Fibroblast of skin of back (primary cell): ENCODE measurements around the gene OSTN.
A peak's percentile ranks its signal among the peaks of the same experiment; 100 is the strongest.
"Not testable (repeated sequence)": the region's sequence is repeated elsewhere in the genome, so short reads cannot be mapped to it uniquely, and the experiment has no call there.

ENCODE experiments used
- DNase-seq: peaks from one replicate; pipeline ENCODE4 v3.0.0-alpha.2; 2013

Gene OSTN

DNA sequence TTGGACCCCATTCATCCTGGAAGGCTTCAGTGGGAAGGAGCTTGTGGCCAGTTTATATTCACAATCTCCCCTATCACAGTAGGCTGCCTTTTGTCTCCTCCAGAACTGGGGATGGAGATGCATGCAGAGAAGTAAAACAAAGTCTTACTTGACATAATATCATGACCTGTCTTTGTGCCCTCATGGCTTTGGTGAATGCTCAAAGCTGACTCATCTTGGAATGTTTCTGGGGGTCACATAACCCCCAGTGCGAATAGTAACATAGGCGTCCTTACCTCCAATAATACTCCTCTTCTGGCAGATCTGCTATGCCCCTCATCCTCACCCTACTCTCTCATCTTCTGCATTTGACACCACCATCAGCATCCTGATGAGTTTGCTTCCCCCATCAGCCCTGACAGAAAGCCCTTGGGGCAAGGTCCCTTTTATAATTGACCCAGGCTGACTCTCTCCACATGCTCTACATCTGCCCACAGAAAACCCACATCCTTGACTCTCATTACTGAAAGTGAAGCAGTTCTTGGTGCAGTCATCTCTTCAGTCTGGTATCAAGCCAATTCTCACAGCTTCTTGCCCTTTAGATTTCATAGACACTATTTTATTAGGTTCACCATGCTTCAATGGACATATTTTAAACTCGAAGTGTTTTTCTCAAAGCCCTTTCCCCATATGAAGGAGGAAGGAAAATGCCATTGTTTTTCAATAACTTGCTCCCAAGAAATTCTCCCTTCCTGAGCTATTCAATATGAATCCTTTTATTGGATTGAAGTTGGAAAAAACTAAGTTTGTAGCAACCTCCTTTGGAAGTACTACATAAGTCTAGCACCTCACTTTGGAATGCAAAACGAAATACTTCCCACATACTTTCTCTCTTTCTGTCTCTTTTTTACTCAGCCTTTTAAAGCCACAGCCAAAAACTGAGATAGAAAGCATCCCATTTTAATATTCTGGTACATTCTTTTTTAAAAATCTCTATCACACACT lies 36.6 kb downstream of the OSTN start:
- DNase-seq, result peak; percentile 76

DNA sequence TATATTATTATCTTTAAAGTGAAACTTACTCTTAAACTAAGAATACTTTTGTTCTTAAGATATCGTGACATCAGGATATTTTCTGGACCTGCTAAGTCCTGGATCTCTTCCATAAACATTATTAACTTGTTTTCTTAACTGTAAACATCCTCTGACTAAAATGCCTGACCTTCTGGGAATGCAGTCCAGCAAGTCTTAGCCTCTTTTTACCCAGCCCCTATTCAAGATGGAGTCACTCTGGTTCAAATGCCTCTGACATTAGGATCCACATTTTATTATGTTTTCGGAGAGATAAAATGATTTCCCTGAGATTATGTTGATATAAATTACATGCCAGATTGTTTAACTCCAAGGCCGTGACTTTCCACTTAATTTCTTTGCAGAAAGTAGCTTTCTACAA lies 37.6 kb downstream of the OSTN start:
- DNase-seq, result peak; percentile 86

DNA sequence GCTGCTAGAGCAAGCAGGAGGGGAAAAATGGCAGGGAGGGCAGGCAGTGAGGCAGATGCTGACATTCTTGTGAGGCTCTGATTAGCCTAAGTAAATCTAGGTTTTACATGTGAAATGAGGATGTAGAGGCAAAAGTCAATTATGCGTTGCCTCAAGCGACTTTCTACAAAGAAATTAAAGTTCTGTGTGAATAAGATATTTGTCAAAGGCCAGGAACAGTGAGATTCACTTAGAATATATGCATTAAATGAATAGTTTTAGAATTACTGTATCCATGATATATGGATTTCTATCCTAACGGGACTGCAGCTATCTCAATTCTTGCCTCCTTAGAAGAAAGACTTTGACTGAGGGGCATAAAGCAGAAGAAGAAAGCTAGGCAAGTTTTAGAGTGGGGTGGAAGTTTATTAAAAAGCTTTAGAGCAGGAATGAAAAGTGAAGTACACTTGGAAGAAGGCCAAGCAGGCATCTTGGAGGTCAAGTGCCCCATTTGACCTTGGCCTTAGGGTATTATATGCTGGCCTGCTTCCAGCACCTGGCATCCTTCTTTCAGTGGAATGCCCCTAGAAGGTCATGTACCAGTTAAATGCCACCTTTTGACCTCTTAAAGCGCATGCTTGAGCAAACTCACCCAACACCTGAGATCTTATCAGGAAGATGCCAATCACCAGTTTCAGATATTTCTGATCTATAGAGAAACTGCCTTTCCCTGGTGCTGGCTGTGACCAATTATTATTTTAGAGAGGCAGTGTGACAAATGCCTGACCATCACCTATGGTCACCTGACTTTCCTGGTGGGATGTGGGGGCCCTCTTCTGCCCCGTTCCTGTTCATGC lies 38.2 kb downstream of the OSTN start:
- peak; percentile 15 for DNase-seq

DNA sequence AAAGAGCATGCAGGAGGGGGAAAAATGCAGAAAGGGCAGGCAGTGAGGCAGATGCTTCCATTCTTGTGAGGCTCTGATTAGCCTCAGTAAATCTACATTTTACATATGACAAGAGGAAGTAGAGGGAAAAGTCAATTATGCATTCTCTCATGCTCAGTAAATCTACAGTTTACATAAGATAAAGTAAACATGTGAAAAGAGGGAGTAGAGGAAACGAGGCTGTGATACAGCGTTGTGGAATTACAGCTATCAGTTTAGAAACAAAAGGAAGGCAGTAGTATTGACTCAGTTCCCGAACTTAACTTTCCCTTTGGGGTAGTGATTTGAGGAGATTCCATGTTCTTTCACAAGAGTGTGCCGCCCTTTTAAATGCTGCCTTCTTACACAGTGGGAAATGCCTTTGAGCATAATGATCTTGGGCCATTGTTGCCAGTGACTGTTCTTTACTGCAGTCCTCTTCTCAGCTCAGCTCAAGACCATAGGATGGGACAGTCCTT lies 39.3 kb downstream of the OSTN start:
- peak; percentile 81 for DNase-seq

DNA sequence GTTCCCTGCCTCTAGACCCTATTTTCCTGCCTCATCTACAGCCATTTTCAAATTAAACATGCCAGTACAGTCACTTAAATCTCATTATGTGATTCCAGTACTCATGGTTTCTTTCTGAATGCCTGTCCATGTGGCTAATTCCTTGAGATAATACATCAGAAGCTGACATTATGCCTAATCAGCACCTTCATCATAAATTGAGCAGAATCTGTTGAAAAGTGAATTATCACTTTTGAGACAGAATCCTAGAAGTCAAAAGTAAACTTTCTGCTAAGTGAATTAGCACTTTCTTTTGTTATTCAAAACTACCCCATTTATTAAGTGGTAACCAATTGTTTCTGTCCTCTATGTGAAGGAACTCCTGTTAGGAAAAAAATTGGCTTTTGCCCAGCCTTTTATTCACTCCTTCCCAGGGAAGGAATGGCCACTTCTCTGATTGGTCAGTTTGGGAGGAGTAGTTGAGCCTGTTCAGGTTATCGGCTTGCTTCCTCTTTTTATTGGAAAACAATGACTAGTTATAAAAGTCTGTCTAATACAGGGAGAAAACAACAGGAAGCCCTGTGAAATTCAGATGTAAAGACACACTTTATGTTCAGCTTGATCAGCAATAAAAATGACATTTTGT lies 40.5 kb downstream of the OSTN start:
- no peak for DNase-seq

DNA sequence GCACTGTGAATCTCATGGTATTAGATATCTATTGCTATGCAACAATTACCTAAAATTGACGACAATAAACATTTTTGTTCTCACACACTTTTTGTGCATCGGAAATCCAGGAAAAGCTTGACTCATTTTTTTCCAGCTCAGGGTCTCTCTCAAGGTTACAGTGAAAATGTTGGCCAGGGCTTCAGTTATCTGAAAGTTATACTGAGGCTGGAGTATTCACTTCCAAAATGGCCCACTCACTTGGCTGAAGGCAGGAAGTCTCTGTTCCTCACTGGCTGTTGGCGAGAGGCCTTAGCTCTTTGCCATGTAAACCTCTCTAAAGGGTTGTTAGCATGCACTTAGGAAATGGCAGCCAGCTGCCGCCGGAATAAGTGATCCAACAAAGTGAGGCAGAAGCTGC lies 41.4 kb downstream of the OSTN start:
- no peak for DNase-seq

DNA sequence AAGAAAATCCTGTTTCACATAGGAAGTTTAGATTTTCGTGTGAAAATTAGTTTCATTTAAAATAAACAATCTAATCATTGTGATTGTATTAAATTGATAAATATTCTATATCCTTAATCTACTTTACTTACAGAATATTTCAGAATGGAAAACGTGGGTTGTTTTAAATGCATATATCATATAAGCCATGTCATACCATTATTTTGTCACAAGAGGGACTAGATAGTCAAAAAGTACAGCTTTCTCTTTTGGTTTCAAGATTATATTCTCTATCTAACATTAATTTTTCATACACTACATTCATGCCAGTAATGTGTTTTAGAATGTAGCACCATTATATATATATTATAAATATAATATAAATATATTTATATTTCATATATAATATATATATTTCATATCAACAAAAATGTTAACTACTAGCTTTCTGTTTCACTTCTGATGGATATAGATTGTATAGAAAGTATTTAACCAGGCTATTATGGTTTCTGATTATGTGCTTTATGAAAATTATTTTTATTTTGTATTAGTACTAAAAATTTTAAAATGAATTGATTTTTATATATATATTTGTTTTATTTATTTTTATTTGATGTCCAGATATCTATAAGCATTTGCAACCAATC lies 45.3 kb downstream of the OSTN start:
- DNase-seq, result peak; percentile 33

DNA sequence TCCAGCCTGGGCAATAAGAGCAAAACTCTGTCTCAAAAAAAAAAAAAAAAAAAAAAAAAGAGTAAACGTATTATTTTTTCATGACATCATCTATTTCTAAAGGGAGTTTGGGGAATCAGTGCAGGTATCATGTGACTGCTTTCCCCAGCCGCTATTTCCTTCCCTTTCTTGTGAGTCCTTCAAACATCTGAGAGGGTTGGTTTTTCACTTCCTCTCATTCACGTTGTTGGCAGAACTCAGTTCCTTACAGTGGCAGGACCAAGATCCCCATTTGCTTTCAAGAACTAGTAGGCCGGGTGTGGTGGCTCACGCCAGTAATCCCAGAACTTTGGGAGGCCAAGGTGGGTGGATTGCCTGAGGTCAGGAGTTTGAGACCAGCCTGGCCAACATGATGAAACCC lies 47.0 kb downstream of the OSTN start:
- DNase-seq, result not testable (repeated sequence)

DNA sequence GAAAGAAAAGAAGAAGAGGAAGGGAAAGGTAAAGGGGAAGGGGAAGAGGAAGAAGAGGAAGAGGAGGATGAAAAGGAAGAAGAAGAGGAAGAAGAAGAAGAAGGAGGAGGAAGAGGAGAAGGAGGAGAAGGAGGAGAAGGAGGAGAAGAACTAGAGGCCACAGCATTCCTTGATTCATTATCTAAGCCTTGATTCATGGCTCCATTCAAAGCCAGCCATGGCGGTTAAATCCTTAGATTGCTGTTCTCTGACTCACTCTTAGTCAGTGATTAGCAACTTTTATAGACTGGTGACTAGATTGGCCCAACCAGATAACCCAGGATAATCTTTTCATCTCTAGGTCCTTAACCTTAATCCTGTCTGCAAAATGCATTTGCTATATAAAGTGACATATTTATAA lies 47.6 kb downstream of the OSTN start:
- peak; percentile 88 for DNase-seq

DNA sequence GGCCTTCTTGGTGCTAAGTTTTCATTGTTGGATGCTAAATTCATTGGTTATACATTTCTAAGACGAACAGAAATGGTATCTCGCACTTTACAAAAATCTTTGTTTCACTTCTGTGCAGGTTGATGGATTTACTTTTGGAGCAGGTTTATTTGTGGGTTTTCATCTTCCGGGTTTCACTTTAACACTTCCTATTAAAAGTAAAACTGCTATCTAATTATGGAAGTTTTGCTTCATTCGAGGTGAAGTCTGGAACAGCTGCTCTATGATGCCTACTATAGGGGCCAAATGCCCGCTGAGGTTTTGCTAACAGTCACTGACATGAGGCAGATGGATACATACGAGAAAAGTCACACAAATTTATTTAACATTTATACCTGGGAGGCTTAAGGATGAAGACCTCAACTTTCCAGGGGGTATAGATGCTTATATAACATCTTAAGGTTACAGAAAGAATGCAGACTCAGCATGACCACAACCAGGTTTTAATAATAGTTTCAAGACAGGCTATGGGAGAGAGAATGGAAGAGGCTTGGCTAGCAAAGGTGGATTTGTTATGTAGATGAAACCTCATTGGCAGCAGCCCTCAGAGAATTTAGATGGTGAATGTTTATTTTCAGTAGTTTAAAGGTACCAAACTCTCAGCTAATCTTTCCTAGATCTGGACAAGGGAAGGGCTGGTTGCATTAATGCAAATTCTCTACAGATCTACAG lies 54.2 kb downstream of the OSTN start:
- no peak for DNase-seq

DNA sequence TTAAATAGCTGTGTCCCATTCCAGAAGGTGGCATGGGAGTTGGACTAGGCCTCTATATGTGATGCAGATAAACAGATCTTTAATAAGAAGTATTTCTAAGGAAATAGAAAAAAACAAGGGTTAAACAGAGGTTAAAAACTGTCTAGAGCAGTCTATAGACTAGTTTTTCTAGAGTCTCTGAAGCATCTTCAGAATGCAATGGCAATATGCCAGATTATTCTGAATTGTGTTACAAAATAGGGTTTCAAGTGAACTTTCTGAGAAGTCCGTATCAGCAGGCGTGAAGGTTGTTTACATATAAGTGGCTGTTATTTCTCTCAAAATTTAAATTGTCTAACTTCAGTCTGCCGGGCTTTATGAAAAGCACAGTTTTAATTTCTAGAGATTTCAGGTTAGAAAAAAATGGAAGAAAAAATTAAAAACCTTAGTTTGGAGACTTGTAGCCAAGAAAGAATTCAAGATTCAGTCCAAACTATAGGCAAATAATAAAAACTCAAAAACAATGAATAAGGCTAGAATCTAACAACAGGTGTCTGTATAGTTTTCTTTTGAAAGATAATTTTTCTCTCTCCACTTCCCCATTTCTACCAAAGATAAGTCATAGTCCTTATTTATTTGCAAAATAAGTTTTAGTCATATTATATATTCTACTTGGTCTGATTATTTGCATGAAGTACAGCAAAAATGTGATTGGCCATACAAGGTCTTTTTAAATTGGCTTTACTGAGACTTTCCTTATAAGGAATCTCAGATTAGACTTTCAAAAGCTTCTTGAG lies 55.2 kb downstream of the OSTN start:
- DNase-seq, result peak; percentile 24

DNA sequence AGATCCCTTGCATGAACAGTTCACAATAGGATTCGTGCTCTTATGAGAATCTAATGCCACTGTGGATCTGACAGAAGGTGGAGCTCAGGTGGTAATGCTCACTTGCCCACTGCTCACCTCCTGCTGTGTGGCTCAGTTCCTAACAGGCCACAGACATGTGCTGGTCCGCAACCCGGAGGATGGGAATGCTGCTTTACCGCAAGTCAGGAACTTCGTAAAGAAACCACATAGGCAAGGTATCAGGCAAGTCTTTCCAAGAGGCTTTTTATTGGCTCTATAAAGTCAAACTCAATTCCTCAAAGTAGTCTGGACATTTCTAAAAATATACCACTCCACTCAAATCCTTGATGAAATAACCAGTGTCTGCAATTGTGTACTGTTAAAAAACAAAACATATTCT lies 56.1 kb downstream of the OSTN start:
- no peak for DNase-seq

DNA sequence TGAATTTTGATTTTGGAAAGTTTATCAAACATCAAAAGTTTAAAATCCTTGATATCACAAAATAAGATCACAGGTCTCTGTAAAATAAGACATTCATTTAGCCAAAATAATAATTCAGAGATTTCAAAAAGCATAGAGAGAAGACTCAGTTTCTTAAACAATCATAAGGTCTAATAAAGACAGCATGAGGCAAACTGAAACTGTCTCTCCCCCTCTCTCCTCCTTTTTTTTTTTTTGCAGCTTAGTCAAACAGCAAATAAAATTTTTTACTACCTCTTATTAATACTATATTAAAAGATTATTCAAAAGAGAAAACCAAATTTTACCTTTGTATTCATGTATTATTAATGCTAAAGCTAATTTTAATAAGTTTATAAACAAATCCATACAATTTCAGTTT lies 57.4 kb downstream of the OSTN start:
- no peak for DNase-seq

DNA sequence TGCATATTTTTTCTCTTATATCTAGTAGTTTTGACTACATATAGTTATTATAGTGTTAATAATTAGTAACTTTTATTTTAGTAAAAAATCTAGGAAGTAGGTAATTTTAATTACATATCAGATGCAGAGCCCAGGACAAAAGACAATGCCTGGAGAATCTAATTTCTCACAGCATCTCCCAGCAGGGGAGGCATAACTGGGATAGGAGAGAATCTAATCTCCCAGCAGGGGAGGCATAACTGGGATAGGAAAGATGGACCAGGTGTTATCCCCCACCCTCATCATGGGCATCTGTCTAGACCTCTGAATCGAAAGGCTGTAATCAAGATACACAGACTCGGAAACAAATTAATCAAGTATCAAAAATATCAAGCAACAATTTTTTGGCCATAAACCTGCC lies 58.2 kb downstream of the OSTN start:
- DNase-seq, result no peak

DNA sequence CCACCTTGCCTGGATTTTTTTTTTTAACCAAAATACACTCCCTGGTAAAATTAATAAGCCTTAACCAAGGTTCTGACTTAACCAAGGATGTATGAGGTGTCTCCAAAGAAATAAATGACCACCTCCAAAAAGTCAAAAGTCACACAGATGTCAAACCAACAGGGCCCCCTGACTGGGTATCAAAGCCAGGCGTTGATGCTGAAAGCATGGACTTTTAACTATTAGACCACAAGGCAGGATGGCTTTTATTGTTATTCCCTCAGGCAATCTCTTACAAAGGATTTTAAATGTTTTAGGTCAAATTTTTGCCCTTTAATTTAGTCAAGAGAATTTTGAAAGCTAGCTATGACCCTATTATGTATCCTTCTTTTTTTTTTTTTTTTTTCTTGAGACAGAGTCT lies 60.4 kb downstream of the OSTN start:
- DNase-seq, result no peak

DNA sequence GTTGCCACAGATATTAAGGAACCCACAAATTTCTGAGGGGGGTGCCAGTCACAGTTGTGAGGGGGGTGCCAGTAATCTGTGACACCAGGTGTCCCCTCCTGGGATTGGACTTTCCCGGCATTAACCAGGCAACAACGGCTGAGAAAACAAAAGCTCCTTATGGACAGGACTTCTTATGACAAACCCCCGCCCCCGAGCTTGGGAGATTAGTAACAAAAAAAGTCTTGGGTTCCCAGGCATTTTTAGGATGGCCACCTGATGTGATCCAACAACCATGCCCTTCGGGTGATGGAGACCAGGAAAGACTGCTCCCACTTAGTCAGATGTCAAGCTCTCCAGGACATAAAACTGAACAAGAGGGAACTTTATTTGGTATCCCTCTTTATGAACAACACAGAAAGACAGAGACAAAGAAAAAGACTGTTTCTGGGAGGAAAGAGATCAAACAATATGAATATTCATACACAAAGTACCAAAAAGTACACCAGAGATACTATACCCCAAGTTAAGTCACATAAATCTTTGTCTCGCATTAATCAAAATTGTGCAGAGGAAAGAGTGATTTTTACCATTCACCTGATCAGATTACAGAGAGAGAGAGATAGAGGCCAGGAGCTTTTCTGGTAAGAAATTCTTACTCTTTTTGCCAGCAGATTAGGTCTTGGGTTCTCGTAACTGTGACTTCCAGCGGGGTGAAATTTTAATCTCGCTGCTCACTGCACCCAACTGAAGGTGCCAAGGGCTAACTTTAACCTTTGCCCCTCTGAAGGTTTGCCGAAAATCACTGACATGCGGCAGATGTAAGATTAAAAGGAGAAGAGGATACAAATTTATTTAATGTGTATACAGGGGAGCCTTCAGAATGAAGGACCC lies 61.6 kb downstream of the OSTN start:
- DNase-seq, result no peak

DNA sequence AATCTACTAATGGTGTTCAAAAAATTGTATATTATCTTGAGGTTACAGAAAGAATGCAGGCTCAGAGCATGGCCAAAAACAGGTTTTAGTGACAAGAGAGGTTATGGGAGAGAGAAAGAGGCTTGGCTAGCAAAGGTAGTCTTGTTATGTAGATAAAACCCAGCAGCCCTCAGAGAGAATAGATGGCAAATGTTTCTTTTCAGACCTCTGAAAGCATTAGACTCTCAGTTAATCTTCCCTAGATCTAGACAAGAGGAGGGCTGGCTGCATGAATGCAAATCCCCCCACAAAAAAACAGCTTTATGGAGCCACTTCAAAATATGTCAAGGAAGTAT lies 62.2 kb downstream of the OSTN start:
- DNase-seq, result no peak

DNA sequence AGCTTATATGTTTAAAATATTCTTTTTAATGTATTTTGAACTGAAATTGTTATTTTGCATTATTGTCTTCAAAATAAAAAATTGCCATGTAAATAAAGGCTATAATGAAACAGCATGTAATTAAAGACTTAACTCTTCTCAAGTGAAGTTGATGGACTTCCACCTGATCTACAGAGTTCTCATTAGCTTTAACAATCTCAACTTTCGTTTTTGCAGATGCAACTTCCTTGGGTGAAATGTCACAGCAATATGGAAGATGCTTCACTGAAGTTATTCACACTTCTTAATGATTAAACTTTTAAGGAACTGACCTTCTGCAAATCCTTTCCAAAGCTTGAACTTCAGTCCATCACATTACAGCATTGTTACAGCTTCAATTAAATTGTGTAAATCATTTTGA lies 63.6 kb downstream of the OSTN start:
- no peak for DNase-seq

DNA sequence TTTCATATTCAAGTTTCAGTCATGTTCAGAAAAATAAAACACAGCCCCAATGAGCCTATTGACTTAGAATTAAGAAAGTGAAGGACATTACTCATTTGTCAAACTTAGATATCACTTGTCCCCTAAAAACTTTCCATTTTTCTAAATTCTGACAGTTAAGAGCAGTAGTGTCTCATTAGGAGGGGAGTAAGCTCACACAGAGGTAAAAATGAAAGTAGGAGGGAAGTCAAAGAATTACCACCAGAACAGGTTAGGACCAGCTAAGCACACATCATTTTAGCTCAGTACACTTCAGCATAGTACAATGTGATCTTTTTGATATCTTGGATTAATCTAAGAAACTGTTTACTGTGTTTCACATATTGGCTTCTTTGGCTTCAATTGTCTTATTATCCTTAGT lies 64.3 kb downstream of the OSTN start:
- DNase-seq, result no peak

DNA sequence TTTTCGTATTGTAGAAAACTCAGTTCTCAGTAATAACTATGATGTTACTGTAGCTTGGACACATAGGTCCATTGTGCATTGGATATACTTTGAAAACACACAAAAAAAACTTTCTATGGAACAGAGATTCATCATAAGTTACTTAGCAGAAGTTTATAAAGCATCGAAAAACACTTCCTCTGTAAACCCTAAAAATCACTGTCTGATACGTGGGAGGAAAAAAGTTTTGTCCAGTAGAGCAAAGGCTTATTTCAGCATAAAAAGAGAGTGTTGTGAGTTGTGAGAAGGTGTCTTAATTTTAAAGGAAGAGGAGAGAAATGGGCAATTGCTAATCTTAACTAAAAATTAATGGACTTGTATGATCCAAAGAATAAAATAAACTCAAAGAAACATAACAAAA lies 64.8 kb downstream of the OSTN start:
- DNase-seq, result no peak
